SIG-M5 treated with dmso at 0.1 percent for 504 hours (cell line): ENCODE results near the gene EHD1.

ENCODE experiments used
- DNase-seq: peaks from one replicate; lab custom pipeline; 2025; ENCODE audit not compliant: unreplicated experiment; lab: John Stamatoyannopoulos, UW

EHD1 gene

GRCh38 chr11:64802370-64803157 is 75.9 kb downstream of the EHD1 start:
- no peak for DNase-seq
